Heart right ventricle (tissue), 16 donors: ENCODE results near the gene SLC2A6. TPM values are rescaled to one million over a fixed set of nuclear protein-coding genes. Genes with fewer than 3 reads are reported as not detected.

Source experiments
- ATAC-seq, 8 donors: fragments of 200-7000 bp; cut with Tn5 transposase; one replicate each; pipeline ENCODE4 v1.9.1; 2020; ENCODE audit warnings: mild to moderate bottlenecking in 8 of 8, moderate library complexity in 8 of 8, moderate number of reproducible peaks in 1 of 8
- DNase-seq, 2 donors: peaks; one replicate each; pipeline ENCODE4 v3.0.0-alpha.2; 2020
- H3K27ac ChIP-seq, 10 donors: fragments of 200-600 bp; sonication (generic) in 2 of 10; one replicate each; pipeline versions ENCODE4 v1.5.0 to v1.8.0; 2020 to 2022; ENCODE audit warnings: mild to moderate bottlenecking in 3 of 10
- H3K27me3 ChIP-seq, 7 donors: fragments of 200-600 bp; one replicate each; pipeline ENCODE4 v1.8.0; 2021 to 2022; ENCODE audit warnings: mild to moderate bottlenecking in 2 of 7
- H3K36me3 ChIP-seq, 9 donors: fragments of 200-600 bp; sonication (generic) in 1 of 9; one replicate each; pipeline versions ENCODE4 v1.5.0 to v1.8.0; 2020 to 2022; ENCODE audit warnings: mild to moderate bottlenecking in 2 of 9
- H3K4me1 ChIP-seq, 9 donors: fragments of 200-600 bp; sonication (generic) in 1 of 9; one replicate each; pipeline versions ENCODE4 v1.5.0 to v1.8.0; 2020 to 2022; ENCODE audit warnings: mild to moderate bottlenecking in 4 of 9
- H3K4me3 ChIP-seq, 10 donors: fragments of 200-600 bp; sonication (generic) in 2 of 10; one replicate each; pipeline versions ENCODE4 v1.5.0 to v1.8.0; 2020 to 2022; ENCODE audit warnings: mild to moderate bottlenecking in 7 of 10, moderate library complexity in 2 of 10
- H3K9me3 ChIP-seq, 11 donors: fragments of 200-600 bp in 10 of 11; sonication (generic) in 2 of 11; one replicate each; pipeline versions ENCODE4 v1.5.0 to v1.8.0; 2013 to 2022; ENCODE audit warnings: mild to moderate bottlenecking in 2 of 11, control low read depth in 1 of 11, moderate library complexity in 1 of 11
- CTCF ChIP-seq, 9 donors: fragments of 200-600 bp; sonication (generic) in 2 of 9; IDR thresholded peaks; one replicate each; pipeline versions ENCODE4 v1.5.0 to v1.8.0; 2021 to 2022; ENCODE audit warnings: antibody characterized with exemption in 9 of 9, mild to moderate bottlenecking in 5 of 9, moderate library complexity in 1 of 9
- WGBS, 2 donors: extraction: QIAGEN DNeasy Blood & Tissue Kit; methylation state at CpG; one replicate each; pipeline ENCODE4 v1.1.7; 2013; ENCODE audit warnings: inconsistent platforms in 1 of 2; 5-methylcytosine and 5-hydroxymethylcytosine counted together
- intact Hi-C, 10 donors: fragments of 100-400 bp; cut with DNase I; formaldehyde crosslinking; loops; one replicate each; pipeline versions ENCODE4 v1.11.1 to v1.14.2; 2022
- polyA plus RNA-seq, 2 donors: library from polyadenylated mRNA; stranded (reverse); fragments of 200-250 nt; gene quantifications; one replicate each; pipeline ENCODE4 v1.2.3, GENCODE V29; 2013
- total RNA-seq, 10 donors: library from RNA; stranded (reverse); fragmentation: NEBNext Ultra II Directional in 3 of 10; extraction: Animal tissue kit (Norgen Biotek cat#: 25700) in 3 of 10; gene quantifications; one replicate each; pipeline versions ENCODE4 v1.2.1 to v1.2.4, GENCODE V29; 2021 to 2023
- donor health status: Arrhythmogenic right ventricular cardiomyopathy.
- donor health status: ischemic (EF 13 %, LVEDD 7.1; RV severe dilation, severe dysfunction).
- donor health status: healthy with polysubstance abuse.
- donor health status: DM: no; HTN: yes; CAD: no.
- donor health status: DM: no; HTN: no; CAD: no.
- donor health status: ischemic (EF 25% LVEDD 6.9; RV normal size, moderate dysfunction).
- donor health status: ischemic (EF 25% LVEDD 5.7; RV mildly dilated, moderate dysfunction).
- donor health status: healthy.
- donor health status: DM: yes; HTN: yes; CAD: no.
- donor health status: Ischemic cardiomyopathy.
- donor health status: ischemic (EF 35%, LVEDD 5.7; RV mildly dilated, moderate dysfunction).
- donor health status: nonischemic (EF 11% LVEDD 7.7; RV severe dilation, severe dysfunction).
- donor health status: DM: yes; HTN: yes; CAD: no.
- donor health status: PGD.
- donor health status: ischemic (EF 29% LVEDD 5.4; RV normal size, mild dysfunction).
- donor health status: nonischemic (EF 23%, LVEDD 6.1; RV moderate dilation, normal function).

The SLC2A6 gene
- total and polyA plus RNA-seq, 12 donors, result 1.3 to 7.0 (median 2.5) TPM

- Histone ChIP-seq H3K36me3 (no peaks in the 10 kb centered on the region), H3K27ac (no peak overlapping the region), H3K27me3 (no peaks in the 10 kb centered on the region), H3K4me1 (peaks cover 4 to 19% (median 16%) of the 10 kb centered on the region in 9 donors), H3K9me3 (no peaks in the 10 kb centered on the region), H3K4me3 (no peak overlapping the region)
- no peak for TF ChIP-seq CTCF (IDR thresholded peaks at IDR 0.05)
- DNase-seq (no peak), ATAC-seq (no peak)
- 93 to 94% methylated on average over 9 of the region's 9 CpGs for WGBS, 2 donors
- intact Hi-C loops, result loop anchor here in 2 of 10 donors (5.0 kb wide), 2 partner anchors 39 to 109 kb away; partner anchors contain the start of genes MED22 (in 1 of the 2), REXO4 (in 1 of the 2) and RPL7A (in 1 of the 2)
These were observed 22.5 kb downstream of the SLC2A6 start for GRCh38 chr9:133456409-133456808.

DNA sequence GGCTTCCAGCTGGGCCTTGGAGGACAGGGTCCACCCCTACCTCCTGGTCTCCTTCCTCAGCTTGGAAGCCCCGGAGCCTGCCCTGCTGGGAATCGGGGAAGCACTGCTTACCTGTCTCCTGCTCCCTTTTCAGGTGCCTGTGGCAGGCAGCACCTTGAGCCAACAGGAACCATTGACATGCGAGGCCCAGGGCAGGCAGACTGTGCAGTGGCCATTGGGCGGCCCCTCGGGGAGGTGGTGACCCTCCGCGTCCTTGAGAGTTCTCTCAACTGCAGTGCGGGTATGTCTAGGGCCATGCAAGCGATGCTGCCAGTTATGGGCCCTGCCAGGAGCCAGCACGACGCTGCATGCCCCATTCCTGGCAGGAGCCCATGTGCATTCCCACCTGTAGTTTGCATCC is 23.0 kb downstream of the SLC2A6 start:
- DNase-seq, result no peak
- H3K27ac ChIP-seq, result no peak overlapping the region
- no peak for ATAC-seq
- H3K27me3 ChIP-seq, result no peaks in the 10 kb centered on the region
- WGBS, 2 donors, result 93 to 96% methylated on average over 11 of the region's 11 CpGs
- TF ChIP-seq CTCF (IDR thresholded peaks at IDR 0.05), result no peak
- intact Hi-C loops, result loop anchor here in 2 of 10 donors (5.0 kb wide), 2 partner anchors 39 to 109 kb away; partner anchors contain the start of genes MED22 (in 1 of the 2), REXO4 (in 1 of the 2) and RPL7A (in 1 of the 2)
- no peaks in the 10 kb centered on the region for H3K9me3 ChIP-seq
- H3K4me3 ChIP-seq, result no peak overlapping the region
- H3K36me3 ChIP-seq, result no peaks in the 10 kb centered on the region
- peaks cover 4 to 16% (median 14%) of the 10 kb centered on the region in 9 donors for H3K4me1 ChIP-seq

DNA sequence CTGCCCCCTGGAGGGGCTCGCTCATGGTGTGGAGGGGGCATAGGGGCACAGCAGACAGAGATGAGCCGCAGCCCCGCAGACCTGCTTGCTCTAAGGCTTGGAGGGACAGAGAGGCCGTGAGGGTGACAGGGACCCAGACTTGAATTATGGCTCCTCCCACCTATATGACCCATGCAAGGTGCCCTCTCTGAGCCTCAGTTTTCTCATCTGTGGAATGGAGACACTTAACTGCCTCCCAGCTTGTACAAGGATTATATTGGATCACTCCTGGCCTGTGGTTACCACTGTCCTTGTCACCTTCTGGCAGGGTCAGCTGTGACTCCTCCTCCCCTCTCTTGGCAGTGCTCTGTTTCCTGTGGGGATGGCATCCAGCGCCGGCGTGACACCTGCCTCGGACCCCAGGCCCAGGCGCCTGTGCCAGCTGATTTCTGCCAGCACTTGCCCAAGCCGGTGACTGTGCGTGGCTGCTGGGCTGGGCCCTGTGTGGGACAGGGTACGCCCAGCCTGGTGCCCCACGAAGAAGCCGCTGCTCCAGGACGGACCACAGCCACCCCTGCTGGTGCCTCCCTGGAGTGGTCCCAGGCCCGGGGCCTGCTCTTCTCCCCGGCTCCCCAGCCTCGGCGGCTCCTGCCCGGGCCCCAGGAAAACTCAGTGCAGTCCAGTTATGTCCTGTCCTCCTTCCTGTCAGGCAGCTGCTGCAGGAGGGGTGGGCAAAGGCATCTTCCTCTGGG is 23.8 kb downstream of the SLC2A6 start:
- no peaks in the 10 kb centered on the region for H3K27me3 ChIP-seq
- no peak overlapping the region for H3K4me3 ChIP-seq
- H3K27ac ChIP-seq, result no peak overlapping the region
- ATAC-seq (no peak), DNase-seq (no peak)
- H3K9me3 ChIP-seq, result no peaks in the 10 kb centered on the region
- TF ChIP-seq CTCF (IDR thresholded peaks at IDR 0.05), result no peak
- peaks cover 0 to 8% (median 6%) of the 10 kb centered on the region in 9 donors for H3K4me1 ChIP-seq
- 92% methylated on average over 20 of the region's 20 CpGs for WGBS, 2 donors
- no peaks in the 10 kb centered on the region for H3K36me3 ChIP-seq
- intact Hi-C loops, result loop anchor here in 2 of 10 donors (5.0 kb wide), 2 partner anchors 38 to 108 kb away; partner anchors contain the start of genes MED22 (in 1 of the 2), REXO4 (in 1 of the 2) and RPL7A (in 1 of the 2)

- DNase-seq (no peak), ATAC-seq (no peak)
- Histone ChIP-seq H3K36me3 (no peaks in the 10 kb centered on the region), H3K27me3 (no peaks in the 10 kb centered on the region), H3K9me3 (no peaks in the 10 kb centered on the region), H3K4me3 (no peak overlapping the region), H3K27ac (no peak overlapping the region), H3K4me1 (peaks cover 0 to 7% (median 6%) of the 10 kb centered on the region in 9 donors)
- intact Hi-C loops, result no loop called here
- no peak for TF ChIP-seq CTCF (IDR thresholded peaks at IDR 0.05)
- 85 to 87% methylated on average over 19 of the region's 19 CpGs for WGBS, 2 donors
These were observed 24.6 kb downstream of the SLC2A6 start for GRCh38 chr9:133454325-133454724.
